ENCODE results near the gene ZNF784.

DNA sequence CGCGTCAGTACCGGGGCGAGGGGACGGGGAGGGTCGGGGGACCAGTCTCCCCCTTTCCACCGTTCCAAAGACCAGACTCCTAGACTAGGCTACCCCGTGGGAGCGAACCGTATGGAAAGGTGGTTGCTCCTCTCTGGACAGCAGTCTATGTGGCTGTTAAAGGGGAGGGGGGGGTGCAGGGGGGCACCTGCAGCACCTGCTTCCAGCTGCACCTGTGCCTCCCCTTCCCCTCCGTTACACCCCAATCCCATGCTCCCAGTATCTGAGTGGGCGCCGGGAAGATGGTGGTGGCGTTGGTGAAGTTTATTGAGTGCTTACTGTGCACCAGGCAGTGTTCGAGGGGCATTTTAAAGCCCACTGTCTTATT, 23.7 kb downstream of the ZNF784 start:
- TF ChIP-seq EZH2 (IDR thresholded peaks at IDR 0.05; ENCODE audit: low read depth, low read length, severe bottlenecking) (no peak), GABPA (IDR thresholded peaks at IDR 0.05; ENCODE audit: borderline replicate concordance, insufficient read depth, low read length) (no peak), POLR2A (IDR thresholded peaks at IDR 0.05; ENCODE audit: control extremely low read depth in 1 of 2, low read depth in 2 of 2, low read length in 2 of 2) (no peak), MAFK (IDR thresholded peaks at IDR 0.05; ENCODE audit: low read depth, low read length) (no peak), CREB1 (IDR thresholded peaks at IDR 0.05) (no peak; the same call in 1 of the 2 replicates), KDM5A (IDR thresholded peaks at IDR 0.05; ENCODE audit: low read length) (no peak), CHD1 (IDR thresholded peaks at IDR 0.05; ENCODE audit: low read depth, low read length) (no peak), NANOG (IDR thresholded peaks at IDR 0.05; ENCODE audit: insufficient read depth, low read depth, low read length, poor library complexity, severe bottlenecking) (no peak), EP300 (IDR thresholded peaks at IDR 0.05; ENCODE audit: borderline replicate concordance in 1 of 2, low read depth in 2 of 2, low read length in 2 of 2) (no peak), POLR2AphosphoS5 (IDR thresholded peaks at IDR 0.05; ENCODE audit: low read depth, low read length) (no peak), SIN3A (conservative IDR thresholded peaks at IDR 0.05 in 1 of 2, IDR thresholded peaks at IDR 0.05 in 1 of 2; ENCODE audit: low read depth in 1 of 2, low read length in 2 of 2) (no peak), SAP30 (IDR thresholded peaks at IDR 0.05; ENCODE audit: insufficient read depth, insufficient replicate concordance, low read length) (no peak)
- TF ChIP-seq, protein P1, sequence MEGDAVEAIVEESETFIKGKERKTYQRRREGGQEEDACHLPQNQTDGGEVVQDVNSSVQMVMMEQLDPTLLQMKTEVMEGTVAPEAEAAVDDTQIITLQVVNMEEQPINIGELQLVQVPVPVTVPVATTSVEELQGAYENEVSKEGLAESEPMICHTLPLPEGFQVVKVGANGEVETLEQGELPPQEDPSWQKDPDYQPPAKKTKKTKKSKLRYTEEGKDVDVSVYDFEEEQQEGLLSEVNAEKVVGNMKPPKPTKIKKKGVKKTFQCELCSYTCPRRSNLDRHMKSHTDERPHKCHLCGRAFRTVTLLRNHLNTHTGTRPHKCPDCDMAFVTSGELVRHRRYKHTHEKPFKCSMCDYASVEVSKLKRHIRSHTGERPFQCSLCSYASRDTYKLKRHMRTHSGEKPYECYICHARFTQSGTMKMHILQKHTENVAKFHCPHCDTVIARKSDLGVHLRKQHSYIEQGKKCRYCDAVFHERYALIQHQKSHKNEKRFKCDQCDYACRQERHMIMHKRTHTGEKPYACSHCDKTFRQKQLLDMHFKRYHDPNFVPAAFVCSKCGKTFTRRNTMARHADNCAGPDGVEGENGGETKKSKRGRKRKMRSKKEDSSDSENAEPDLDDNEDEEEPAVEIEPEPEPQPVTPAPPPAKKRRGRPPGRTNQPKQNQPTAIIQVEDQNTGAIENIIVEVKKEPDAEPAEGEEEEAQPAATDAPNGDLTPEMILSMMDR (IDR thresholded peaks at IDR 0.05; ENCODE audit: control extremely low read depth in 1 of 3, insufficient read depth in 1 of 3, low read depth in 1 of 3, low read length in 3 of 3) = no peak
- TF ChIP-seq, protein P2, sequence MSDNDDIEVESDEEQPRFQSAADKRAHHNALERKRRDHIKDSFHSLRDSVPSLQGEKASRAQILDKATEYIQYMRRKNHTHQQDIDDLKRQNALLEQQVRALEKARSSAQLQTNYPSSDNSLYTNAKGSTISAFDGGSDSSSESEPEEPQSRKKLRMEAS (IDR thresholded peaks at IDR 0.05) = no peak
